Myocyte (in vitro differentiated cells): Measurements from ENCODE around the gene CDK1. TPM values are rescaled to one million over a fixed set of nuclear protein-coding genes. Genes with fewer than 3 reads are reported as not detected.
A peak's percentile ranks its signal among the peaks of the same experiment; 100 is the strongest.

Experiments used
- DNase-seq: peaks from one replicate; pipeline ENCODE4 v3.0.0-alpha.2; 2012; ENCODE audit warnings: low read depth
- polyA plus RNA-seq: library from polyadenylated mRNA; unstranded; fragments of >200 nt; gene quantifications from one replicate; pipeline ENCODE4 v1.2.1, GENCODE V29; 2012; ENCODE audit warnings: missing spikeins
- total RNA-seq: library from RNA; depleted of rRNA; stranded (reverse); fragments of >200 nt; gene quantifications from 2 replicates; pipeline ENCODE4 v1.2.3, GENCODE V29; 2014

Gene CDK1
- 3.1 and 5.1 TPM in 2 replicates for total RNA-seq
- 0.43 TPM for polyA plus RNA-seq

DNA sequence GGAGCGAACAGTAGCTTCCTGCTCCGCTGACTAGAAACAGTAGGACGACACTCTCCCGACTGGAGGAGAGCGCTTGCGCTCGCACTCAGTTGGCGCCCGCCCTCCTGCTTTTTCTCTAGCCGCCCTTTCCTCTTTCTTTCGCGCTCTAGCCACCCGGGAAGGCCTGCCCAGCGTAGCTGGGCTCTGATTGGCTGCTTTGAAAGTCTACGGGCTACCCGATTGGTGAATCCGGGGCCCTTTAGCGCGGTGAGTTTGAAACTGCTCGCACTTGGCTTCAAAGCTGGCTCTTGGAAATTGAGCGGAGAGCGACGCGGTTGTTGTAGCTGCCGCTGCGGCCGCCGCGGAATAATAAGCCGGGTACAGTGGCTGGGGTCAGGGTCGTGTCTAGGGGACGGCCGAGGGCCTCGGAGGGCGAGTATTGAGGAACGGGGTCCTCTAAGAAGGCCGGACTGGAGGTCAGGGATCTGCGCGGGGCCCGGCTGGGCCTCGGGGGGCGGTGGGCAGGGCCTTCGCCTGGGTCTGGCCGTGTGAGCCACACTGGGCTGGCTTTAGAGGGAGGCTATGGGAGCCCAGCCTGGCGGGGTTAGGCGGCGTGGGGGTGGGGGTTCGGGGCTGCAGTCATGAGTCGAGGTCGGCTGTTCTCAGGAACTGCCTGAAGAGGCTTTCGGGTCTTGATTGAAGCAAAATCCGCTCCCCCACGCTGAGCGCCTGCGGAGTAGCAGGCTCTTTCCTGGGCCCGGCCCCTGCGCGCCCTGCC is at the start of gene CDK1:
TSS of gene CDK1 (plus strand) at position 265 of the 757 bp plus-strand sequence. CDS start 1,688 bp downstream, outside the sequence.
- DNase-seq, result peak; percentile 100

GRCh38 chr10:60729106-60729505 is 49.2 kb upstream of the CDK1 start:
- no peak for DNase-seq

DNA sequence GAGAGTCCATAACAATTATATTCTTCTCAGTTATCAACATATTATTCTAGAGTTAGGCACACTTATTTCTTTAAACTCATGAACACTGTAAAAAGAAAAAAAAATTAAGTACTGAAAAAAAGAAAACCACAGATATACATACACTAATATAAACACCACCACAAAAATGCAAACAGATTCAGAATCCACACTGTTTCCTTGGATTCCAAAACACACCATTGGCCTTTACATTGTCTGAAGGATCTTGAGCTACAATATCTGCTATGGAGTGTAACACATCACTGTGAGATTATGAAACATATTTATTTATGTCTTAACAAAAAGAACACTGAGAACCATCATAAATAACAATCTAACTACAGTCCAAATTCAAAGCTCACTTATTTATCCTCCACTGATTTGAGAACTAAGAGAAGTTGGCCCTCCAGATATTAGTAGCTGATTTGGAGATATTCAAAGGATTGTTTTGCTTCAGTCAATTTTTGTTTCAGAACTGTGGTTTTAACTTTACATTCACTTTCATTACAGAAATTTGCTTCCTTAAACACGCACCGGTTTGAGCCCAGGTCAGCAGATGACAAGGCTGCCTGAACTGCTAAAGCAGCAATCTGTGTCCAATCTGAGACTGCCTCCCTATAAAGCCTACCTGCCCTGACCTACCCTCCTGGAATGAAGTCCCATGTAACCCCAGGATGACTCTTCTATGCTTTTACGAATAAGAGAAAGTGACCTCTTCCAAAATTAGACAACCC is 47.0 kb upstream of the CDK1 start:
- no peak for DNase-seq

DNA sequence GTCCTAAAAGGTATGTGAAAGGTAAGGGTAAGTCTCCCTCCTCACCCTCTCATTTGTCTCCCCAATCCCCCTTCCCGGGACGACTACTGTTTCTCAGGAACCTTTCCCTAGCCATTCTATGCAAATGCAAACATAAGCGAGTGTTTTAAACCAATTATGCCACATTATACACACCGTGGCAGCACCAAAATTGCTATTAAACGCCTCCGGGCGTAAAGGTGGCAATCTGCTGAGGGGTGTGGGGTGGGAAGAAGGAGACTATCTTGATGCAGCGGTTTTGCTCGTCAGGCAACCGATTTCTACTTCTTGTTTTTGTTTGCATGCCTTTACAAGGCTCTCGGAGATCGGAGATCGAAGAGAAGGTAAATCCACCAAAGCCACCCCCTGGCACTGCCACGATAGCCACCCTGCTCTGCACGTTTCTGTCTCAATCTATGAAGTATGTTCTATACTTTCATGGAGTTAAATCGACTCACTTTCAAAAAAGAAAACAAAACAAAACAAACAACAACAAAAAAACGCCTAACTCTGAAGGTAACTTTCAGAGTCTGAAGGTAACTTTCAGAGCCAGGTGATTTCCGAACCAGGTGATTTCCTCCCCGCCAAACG is 46.0 kb upstream of the CDK1 start:
- no peak for DNase-seq

DNA sequence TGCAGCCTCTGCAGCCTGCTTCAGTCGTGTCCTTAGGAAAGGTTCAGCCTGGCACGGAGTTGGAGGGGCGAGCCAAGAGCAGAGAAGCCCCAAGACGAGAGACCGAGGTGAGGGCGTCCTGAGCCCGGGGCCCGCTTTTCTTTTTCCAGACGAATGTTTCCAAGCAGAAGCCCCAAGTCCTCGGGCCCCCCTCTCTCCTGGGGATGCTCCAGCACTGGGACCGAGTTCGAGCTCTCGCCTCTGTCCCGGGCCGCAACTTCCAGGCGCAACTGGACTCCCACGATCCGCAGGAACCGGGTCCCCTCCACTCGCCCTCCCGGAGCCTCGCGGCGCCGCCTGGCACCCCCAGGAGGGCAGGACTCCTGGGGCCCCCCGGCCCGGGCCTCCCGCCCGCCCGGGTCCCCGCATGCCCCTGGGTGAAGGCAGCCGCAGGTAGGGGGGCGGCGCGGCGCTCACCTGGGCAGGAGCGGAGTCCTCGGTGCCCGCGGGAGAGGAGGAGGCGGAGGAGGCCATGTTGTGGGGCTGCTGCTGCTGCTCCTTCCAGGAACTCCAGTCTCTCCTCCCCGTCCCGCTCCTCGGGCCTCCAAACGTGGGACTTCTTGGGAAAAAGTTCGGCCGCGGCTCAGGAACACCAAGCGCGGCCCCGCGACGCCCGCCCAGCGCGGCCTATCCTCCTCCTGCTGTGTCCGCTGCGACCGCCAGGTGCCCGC is 45.3 kb upstream of the CDK1 start:
- DNase-seq, result no peak

GRCh38 chr10:60733517-60733822 is 44.8 kb upstream of the CDK1 start:
- DNase-seq, result no peak

DNA sequence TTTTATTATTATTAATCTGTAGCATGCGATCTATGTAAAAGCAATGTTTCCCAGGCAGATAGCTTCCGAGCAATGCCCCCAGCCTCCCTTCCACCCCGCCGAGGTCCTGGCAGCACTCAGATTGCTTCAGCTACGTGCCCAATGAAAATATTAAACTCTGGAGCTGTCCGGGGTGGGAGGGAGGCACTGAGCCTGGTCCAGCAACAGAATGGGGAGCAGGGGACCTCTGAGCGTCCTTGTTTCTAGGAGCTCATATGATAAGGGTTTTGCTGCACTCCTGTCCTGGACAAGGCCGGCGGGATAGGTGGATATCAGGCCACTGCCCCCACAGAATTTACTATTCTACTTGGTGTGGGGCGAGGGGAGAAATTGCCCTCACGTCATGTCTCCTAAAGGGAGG is 44.5 kb upstream of the CDK1 start:
- DNase-seq, result no peak

GRCh38 chr10:60734226-60734625 is 44.1 kb upstream of the CDK1 start:
- no peak for DNase-seq

DNA sequence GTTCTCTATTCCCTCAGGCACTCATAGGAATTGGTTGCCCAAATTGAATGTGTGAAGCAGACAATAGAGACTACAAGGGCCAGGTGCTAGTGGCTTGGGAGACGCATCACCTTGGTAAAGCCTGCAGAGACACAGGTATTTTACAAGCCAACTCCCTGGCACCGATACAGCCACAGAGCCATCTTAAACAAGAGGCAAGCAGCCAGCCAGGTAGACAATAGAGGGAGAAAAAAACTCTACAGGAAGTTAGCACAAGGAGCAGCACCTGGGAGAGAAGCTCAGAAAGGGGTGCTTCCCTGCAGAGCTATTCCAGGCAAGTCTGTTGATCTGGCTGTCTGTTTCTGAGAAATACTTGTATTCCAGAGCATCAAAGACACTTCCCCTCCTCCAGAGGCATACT is 43.0 kb upstream of the CDK1 start:
- no peak for DNase-seq

- DNase-seq, result no peak
Measured at GRCh38 chr10:60737242-60737641, 41.0 kb upstream of the CDK1 start.

DNA sequence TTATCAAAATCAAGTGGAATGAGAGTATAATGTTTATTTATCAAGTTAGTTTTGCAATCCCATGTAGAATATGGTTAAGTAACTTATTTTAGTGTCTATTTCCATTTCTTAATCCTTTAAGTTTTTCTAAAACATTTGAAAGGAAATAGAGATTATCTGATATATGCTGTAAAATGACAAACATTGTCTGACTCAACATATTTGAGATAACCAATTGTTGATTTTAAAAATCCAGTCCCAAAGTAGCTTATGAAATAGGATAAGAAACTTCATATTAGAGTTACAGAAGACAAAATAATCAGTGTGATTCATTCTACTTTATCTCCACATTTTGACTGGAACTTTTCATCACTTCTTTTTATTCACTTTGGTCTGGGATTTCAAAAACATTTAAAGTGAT is 38.7 kb upstream of the CDK1 start:
- DNase-seq, result no peak

DNA sequence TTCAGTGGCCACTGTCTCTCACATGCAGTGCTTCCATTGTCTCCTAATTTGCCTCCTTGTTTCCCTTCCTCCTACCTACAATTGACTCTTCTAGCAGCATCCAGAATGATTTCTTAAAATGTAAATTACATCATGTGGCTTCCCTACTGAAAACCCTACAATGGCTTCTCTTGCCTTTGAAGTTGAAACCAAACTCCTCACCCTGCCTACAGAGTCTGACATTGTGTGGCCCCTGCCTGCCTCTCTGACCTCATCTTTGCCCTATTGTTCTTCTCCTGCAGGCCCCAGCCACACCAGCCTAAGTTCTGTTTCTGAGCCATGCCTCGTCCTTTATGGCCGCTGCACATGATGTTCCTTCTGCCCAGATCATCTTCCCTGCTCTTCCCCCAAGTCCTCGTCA is 35.8 kb upstream of the CDK1 start:
- DNase-seq, result no peak

GRCh38 chr10:60747817-60748469 is 30.3 kb upstream of the CDK1 start:
- DNase-seq, result no peak

DNA sequence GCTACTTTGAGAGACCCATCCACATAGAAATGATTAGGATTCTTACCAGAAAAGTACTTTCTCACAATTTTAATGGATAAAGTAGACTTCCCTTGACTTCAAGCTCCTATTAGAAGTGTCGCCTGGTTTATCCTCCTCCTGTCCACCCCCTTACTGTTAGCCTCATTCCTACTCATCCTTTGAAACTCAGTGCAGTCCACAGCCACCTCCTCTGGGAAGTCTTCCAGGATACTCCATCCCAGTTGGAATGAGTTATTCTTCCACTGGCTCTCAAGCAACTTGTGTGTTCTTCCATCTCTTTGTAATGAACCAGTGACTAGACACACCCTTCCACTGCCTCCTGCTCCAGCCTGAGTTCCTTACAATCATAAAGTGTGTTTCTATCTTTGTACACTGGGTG is 25.1 kb upstream of the CDK1 start:
- no peak for DNase-seq

DNA sequence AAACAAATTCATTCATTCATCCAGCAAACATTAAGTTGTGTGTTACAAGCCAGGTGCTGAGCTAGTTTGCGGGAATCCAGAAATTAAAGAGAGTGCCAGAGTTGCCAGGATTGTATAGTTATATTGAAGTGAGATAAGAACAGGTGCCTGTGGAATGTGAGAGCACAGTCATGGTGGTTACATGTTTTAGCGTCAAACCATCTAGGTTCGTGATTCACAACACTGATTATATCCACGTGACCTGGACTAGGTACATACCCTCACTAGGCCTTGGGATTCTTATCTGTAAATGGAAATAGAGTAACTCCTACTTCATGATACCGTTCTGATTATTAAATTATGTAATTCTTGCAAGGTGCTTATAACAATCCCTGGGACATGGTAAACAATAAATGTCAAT is 24.5 kb upstream of the CDK1 start:
- no peak for DNase-seq

DNA sequence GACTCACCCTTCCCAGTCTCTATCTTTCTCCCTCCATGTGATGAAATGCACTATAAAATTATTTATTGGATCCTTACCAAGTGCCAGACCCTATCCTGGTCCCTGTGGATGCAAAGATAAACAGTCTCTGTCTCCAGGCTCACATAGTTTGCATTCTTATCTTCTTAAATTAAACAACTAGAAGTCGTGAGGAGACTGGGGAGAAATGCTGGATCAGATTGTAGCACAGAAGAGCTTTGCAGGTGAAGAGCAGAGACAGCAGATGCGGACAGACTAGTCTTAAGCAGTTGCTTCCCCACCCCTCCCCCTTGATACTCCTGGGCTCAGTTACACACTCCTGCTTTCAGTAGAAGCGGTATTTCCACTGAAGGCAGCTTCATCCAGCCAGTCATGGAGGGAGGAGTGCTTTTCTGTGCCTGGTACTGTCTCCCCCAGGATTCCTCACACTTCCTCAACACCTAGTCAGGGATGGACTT is 20.8 kb upstream of the CDK1 start:
- no peak for DNase-seq

DNA sequence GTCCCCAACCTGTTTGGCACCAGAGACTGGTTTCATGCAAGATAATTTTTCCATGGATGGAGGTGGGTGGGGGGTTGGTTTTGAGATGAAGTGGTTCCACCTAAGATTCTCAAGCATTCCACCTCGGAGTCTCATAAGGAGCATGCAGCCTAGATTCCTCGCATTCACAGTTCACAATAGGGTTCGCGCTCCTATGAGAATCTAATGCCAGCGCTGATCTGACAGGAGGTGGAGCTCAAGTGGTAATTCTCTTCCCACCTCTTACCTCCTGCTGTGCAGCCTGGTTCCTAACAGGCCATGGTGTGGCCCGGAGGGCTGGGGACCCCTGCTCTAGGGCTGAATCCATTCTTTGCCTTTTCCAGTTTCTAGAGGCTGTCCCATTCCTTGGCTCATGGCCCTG is 19.1 kb upstream of the CDK1 start:
- no peak for DNase-seq

DNA sequence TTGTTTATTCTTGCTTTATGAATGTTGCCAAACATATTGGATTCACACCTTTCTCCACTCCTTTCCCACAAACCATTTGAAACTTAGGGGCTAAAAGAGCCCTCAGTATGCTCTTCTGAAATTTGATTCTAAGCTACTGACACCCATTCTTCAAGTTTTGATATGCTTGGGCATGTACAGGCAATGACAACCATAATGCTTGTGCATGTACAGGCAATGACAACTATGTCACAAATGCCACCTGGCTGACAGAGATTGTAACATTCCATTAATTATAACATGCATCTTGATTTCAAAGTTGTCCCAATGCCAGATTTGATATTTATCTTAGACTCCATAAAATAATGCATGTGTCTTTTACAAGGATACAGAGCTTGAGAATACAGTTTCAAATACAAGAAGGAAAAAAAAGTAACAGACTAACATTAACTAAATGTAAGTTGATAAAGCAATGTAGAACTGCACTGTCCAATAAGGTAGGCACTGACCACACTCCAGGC is 17.5 kb upstream of the CDK1 start:
- no peak for DNase-seq

GRCh38 chr10:60762554-60762953 is 15.7 kb upstream of the CDK1 start:
- DNase-seq, result no peak

DNA sequence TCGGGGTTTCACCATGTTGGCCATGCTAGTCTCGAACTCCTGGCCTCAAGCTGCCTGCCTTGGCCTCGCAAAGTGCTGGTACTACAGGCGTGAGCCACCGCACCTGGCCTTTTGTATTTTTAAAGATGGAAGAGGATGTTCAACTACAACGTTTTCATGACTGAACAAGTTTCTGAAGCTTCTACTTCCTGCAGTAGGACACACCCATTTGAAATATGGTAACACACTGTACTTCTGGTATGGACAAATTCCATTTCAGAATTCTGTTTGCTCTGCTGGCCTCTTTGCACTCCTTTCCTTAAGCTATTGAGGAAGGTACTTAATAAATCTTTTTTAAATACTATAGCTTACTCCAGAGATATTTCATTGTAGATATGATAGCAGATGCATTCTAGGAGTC is 10.9 kb upstream of the CDK1 start:
- no peak for DNase-seq

DNA sequence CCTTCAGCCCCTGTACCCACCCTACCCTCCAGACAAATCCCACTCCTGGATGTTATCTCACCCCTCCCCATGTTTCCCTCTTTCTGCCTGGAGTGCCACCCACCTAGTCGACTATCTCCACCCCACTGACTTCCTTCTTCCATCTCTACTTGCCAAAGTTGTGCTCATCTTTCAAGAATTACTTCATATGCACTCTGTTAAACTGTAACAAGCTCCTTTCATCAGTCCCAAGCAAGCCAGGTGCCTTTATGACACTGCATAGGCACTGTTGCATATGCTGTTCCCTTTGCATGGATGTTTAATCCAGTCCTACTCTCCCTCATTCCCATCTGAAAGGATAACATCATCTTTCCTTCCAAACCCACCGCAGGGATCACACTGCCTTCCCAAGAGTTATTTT is 8.9 kb upstream of the CDK1 start:
- no peak for DNase-seq
